HG03469 (cell line): Measurements from ENCODE around the gene LGALS12.
"Not testable (repeated sequence)": the region's sequence is repeated elsewhere in the genome, so short reads cannot be mapped to it uniquely, and the experiment has no call there.

Source experiments
- ATAC-seq: cut with Tn5 transposase; IDR thresholded peaks from one replicate; pipeline ENCODE4 v1.9.1; 2021; ENCODE audit warnings: mild to moderate bottlenecking, moderate library complexity, moderate number of reproducible peaks; ENCODE audit not compliant: unreplicated experiment

LGALS12 gene

GRCh38 chr11:63532117-63532516, 26.2 kb downstream of the LGALS12 start:
- ATAC-seq = no peak

- ATAC-seq = no peak
Observed at GRCh38 chr11:63532799-63533475, 27.1 kb downstream of the LGALS12 start.

- ATAC-seq = no peak
Observed at GRCh38 chr11:63534076-63534475, 28.2 kb downstream of the LGALS12 start.

- ATAC-seq = no peak
Observed at GRCh38 chr11:63534895-63535461, 29.1 kb downstream of the LGALS12 start.

- no peak for ATAC-seq
Observed at GRCh38 chr11:63535734-63536133, 29.9 kb downstream of the LGALS12 start.

- no peak for ATAC-seq
Observed at GRCh38 chr11:63536669-63537292, 30.9 kb downstream of the LGALS12 start, which contains the start of gene PLAAT4. Gene PLAAT4 (plus strand): TSS chr11:63536808. CDS start chr11:63536869, 61 bp downstream.

GRCh38 chr11:63537293-63538101, 31.6 kb downstream of the LGALS12 start:
- no peak for ATAC-seq

- not testable (repeated sequence) for ATAC-seq
Observed at GRCh38 chr11:63542506-63542905, 36.6 kb downstream of the LGALS12 start.

GRCh38 chr11:63543711-63544110, 37.8 kb downstream of the LGALS12 start:
- no peak for ATAC-seq

GRCh38 chr11:63547061-63547460, 41.2 kb downstream of the LGALS12 start:
- no peak for ATAC-seq

- ATAC-seq = no peak
Observed at GRCh38 chr11:63548178-63548577, 42.3 kb downstream of the LGALS12 start.

- ATAC-seq = no peak
Observed at GRCh38 chr11:63549411-63549810, 43.5 kb downstream of the LGALS12 start.

GRCh38 chr11:63550156-63550700, 44.3 kb downstream of the LGALS12 start:
- not testable (repeated sequence) for ATAC-seq

- no peak for ATAC-seq
Observed at GRCh38 chr11:63551091-63551888, 45.4 kb downstream of the LGALS12 start.

GRCh38 chr11:63551889-63552266, 46.0 kb downstream of the LGALS12 start:
- no peak for ATAC-seq

GRCh38 chr11:63552921-63553320, 47.0 kb downstream of the LGALS12 start:
- ATAC-seq = no peak

GRCh38 chr11:63553759-63554158, 47.9 kb downstream of the LGALS12 start:
- ATAC-seq = no peak

- ATAC-seq = no peak
Observed at GRCh38 chr11:63554877-63555223, 49.0 kb downstream of the LGALS12 start.

GRCh38 chr11:63556404-63557013, 50.6 kb downstream of the LGALS12 start:
- ATAC-seq = no peak

GRCh38 chr11:63557570-63557969, 51.7 kb downstream of the LGALS12 start:
- no peak for ATAC-seq
